ENCODE data around the gene ALG12. TPM values are rescaled to one million over a fixed set of nuclear protein-coding genes. Genes with fewer than 3 reads are reported as not detected.

ALG12 gene
- total and polyA plus RNA-seq, 2 of the 13 experiments (the other 11 are each of a cell fraction or from before 2014, with no cell fraction given): 7.8 to 15.8 TPM

DNA sequence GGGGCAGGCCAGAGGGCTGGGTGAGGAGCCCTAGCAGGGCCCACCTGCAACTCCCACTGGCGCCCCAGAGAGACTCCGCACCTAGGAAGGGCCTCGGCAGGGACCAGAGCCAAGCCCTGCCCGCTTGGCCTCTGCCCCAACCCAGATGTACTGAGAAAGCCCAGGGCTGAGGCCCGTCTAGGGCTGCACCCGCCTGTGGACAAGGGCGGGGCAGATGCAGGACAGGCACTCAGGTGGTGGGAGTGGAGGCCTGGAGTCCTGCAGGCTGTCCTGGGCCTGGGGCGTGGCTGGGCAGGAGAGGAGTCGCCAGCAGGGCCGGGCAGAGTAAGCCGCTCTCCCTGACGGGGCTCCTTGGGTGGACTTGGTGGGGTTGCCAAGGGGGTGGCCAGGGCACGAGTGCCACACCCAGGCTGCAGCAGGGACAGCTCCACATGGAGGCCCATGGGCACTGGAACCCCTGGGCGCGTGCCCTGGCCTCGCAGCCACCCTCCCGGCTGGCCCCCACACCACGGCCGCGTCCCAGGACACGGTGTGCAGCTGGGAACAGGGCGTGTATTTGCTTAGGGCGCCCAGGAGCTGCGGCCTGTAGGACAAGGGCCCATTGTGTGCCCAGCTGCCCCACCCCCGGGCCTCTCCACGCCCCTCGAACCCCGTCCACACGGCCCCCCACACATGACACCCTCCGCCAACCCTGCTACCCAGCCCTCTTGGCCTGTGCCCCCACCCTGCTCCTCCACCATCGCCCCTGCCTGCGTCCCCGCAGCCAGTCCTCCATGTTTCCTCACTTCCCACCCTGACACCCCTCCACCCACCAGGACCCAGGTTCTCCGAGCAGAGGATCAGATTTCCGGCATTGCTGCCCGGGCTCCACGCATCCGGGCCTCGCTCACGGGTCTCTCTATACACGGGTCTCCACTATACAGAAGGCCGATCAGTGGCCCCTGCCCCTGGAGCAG is 31.0 kb upstream of the ALG12 start (continued):
- TF ChIP-seq ZBTB39 (CRISPR knock-in tag; IDR thresholded peaks at IDR 0.05): peak; percentile 43; the same call in 1 of the 2 replicates
- TF ChIP-seq HNRNPH1 (optimal IDR thresholded peaks at IDR 0.05; ENCODE audit: low read depth, low read length): no peak
- TF ChIP-seq PRMT3 (CRISPR knock-in tag; IDR thresholded peaks at IDR 0.05; ENCODE audit: borderline replicate concordance, low read depth): peak; percentile 43; the same call in 1 of the 2 replicates
- no peak for TF ChIP-seq CEBPZ (IDR thresholded peaks at IDR 0.05; ENCODE audit: low read length)
- no peak for TF ChIP-seq ZNF207 (IDR thresholded peaks at IDR 0.05; ENCODE audit: borderline replicate concordance)
- TF ChIP-seq, protein P1, sequence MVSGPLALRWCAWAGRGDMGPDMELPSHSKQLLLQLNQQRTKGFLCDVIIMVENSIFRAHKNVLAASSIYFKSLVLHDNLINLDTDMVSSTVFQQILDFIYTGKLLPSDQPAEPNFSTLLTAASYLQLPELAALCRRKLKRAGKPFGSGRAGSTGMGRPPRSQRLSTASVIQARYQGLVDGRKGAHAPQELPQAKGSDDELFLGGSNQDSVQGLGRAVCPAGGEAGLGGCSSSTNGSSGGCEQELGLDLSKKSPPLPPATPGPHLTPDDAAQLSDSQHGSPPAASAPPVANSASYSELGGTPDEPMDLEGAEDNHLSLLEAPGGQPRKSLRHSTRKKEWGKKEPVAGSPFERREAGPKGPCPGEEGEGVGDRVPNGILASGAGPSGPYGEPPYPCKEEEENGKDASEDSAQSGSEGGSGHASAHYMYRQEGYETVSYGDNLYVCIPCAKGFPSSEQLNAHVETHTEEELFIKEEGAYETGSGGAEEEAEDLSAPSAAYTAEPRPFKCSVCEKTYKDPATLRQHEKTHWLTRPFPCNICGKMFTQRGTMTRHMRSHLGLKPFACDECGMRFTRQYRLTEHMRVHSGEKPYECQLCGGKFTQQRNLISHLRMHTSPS (CRISPR knock-in tag; IDR thresholded peaks at IDR 0.05; ENCODE audit: low read depth): peak; percentile 93
- TF ChIP-seq, protein P2, sequence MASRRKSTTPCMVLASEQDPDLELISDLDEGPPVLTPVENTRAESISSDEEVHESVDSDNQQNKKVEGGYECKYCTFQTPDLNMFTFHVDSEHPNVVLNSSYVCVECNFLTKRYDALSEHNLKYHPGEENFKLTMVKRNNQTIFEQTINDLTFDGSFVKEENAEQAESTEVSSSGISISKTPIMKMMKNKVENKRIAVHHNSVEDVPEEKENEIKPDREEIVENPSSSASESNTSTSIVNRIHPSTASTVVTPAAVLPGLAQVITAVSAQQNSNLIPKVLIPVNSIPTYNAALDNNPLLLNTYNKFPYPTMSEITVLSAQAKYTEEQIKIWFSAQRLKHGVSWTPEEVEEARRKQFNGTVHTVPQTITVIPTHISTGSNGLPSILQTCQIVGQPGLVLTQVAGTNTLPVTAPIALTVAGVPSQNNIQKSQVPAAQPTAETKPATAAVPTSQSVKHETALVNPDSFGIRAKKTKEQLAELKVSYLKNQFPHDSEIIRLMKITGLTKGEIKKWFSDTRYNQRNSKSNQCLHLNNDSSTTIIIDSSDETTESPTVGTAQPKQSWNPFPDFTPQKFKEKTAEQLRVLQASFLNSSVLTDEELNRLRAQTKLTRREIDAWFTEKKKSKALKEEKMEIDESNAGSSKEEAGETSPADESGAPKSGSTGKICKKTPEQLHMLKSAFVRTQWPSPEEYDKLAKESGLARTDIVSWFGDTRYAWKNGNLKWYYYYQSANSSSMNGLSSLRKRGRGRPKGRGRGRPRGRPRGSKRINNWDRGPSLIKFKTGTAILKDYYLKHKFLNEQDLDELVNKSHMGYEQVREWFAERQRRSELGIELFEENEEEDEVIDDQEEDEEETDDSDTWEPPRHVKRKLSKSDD (CRISPR knock-in tag; IDR thresholded peaks at IDR 0.05; ENCODE audit: low read depth): no peak
- TF ChIP-seq NR3C1 (CRISPR knock-in tag; IDR thresholded peaks at IDR 0.05): no peak
- TF ChIP-seq ZNF234 (CRISPR knock-in tag; conservative IDR thresholded peaks at IDR 0.05): no peak
- TF ChIP-seq MLLT10 (CRISPR knock-in tag; IDR thresholded peaks at IDR 0.05): no peak
- peak; percentile 83 for TF ChIP-seq ZEB1 (IDR thresholded peaks at IDR 0.05; ENCODE audit: insufficient replicate concordance, low read depth)
- no peak for TF ChIP-seq NCOA5 (CRISPR knock-in tag; IDR thresholded peaks at IDR 0.05)
- peak; percentile 62; the same call in 1 of the 2 replicates for TF ChIP-seq ELF4 (CRISPR knock-in tag; IDR thresholded peaks at IDR 0.05; ENCODE audit: borderline replicate concordance)
- TF ChIP-seq ZIK1 (CRISPR knock-in tag; IDR thresholded peaks at IDR 0.05; ENCODE audit: borderline replicate concordance, low read depth): no peak
- TF ChIP-seq ARNT2 (CRISPR knock-in tag; IDR thresholded peaks at IDR 0.05; ENCODE audit: low read depth): peak; percentile 50; the same call in 1 of the 2 replicates
- TF ChIP-seq TCF12 (IDR thresholded peaks at IDR 0.05): no peak
- no peak; the same call in 1 of the 2 replicates for TF ChIP-seq TCF12 (CRISPR knock-in tag; IDR thresholded peaks at IDR 0.05)
- TF ChIP-seq SIX4 (CRISPR knock-in tag; IDR thresholded peaks at IDR 0.05): no peak
